Endothelial cell (in vitro differentiated cells): ENCODE measurements around the gene FANCF. TPM values are rescaled to one million over a fixed set of nuclear protein-coding genes. Genes with fewer than 3 reads are reported as not detected.

Experiments
- DNase-seq: peaks from one replicate; pipeline ENCODE4 v3.0.0; 2021; ENCODE audit warnings: low spot score
- H3K27ac Mint-ChIP-seq: one replicate; pipeline ENCODE4 v1.8.0; 2021; ENCODE audit warnings: mixed read lengths, inconsistent platforms; ENCODE audit not compliant: unreplicated experiment
- H3K27me3 Mint-ChIP-seq: one replicate; pipeline ENCODE4 v1.8.0; 2021; ENCODE audit warnings: mild to moderate bottlenecking, moderate library complexity, mixed read lengths, inconsistent platforms; ENCODE audit not compliant: unreplicated experiment
- H3K36me3 Mint-ChIP-seq: one replicate; pipeline ENCODE4 v1.8.0; 2021; ENCODE audit warnings: mild to moderate bottlenecking, low read depth, mixed read lengths, inconsistent platforms; ENCODE audit not compliant: unreplicated experiment
- H3K4me1 Mint-ChIP-seq: one replicate; pipeline ENCODE4 v1.8.0; 2021; ENCODE audit warnings: mild to moderate bottlenecking, mixed read lengths, inconsistent platforms; ENCODE audit not compliant: unreplicated experiment
- H3K4me3 Mint-ChIP-seq: one replicate; pipeline ENCODE4 v1.8.0; 2021; ENCODE audit warnings: mild to moderate bottlenecking, mixed read lengths, inconsistent platforms; ENCODE audit not compliant: unreplicated experiment
- H3K9me3 Mint-ChIP-seq: one replicate; pipeline ENCODE4 v1.8.0; 2021; ENCODE audit warnings: mixed read lengths, inconsistent platforms; ENCODE audit not compliant: unreplicated experiment
- total RNA-seq: library from RNA; stranded (reverse); fragmentation: NEBNext Ultra II Directional; extraction: Animal tissue kit (Norgen Biotek cat#: 25700); gene quantifications from one replicate; pipeline ENCODE4 v1.2.1, GENCODE V29; 2021; ENCODE audit not compliant: unreplicated experiment
- TF ChIP-seq, protein P1 (sequence below): fragments of 200-600 bp; sonication (generic); IDR thresholded peaks from one replicate; pipeline ENCODE4 v1.5.0; 2021; ENCODE audit warnings: antibody characterized with exemption; ENCODE audit not compliant: unreplicated experiment

The FANCF gene
- total RNA-seq, 1 donor from 2014 or later, result 9.3 TPM

- Mint-ChIP-seq H3K4me1 (no peaks in the 10 kb centered on the region), H3K27me3 (no peaks in the 10 kb centered on the region), H3K36me3 (no peaks in the 10 kb centered on the region), H3K27ac (no peak overlapping the region), H3K9me3 (no peaks in the 10 kb centered on the region), H3K4me3 (no peak overlapping the region)
- TF ChIP-seq, protein P1, sequence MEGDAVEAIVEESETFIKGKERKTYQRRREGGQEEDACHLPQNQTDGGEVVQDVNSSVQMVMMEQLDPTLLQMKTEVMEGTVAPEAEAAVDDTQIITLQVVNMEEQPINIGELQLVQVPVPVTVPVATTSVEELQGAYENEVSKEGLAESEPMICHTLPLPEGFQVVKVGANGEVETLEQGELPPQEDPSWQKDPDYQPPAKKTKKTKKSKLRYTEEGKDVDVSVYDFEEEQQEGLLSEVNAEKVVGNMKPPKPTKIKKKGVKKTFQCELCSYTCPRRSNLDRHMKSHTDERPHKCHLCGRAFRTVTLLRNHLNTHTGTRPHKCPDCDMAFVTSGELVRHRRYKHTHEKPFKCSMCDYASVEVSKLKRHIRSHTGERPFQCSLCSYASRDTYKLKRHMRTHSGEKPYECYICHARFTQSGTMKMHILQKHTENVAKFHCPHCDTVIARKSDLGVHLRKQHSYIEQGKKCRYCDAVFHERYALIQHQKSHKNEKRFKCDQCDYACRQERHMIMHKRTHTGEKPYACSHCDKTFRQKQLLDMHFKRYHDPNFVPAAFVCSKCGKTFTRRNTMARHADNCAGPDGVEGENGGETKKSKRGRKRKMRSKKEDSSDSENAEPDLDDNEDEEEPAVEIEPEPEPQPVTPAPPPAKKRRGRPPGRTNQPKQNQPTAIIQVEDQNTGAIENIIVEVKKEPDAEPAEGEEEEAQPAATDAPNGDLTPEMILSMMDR, result no peak
- DNase-seq, result no peak
Observed at GRCh38 chr11:22597062-22597461, 28.6 kb downstream of the FANCF start.

- TF ChIP-seq, protein P1, result no peak
- peaks cover 2% of the 10 kb centered on the region for H3K27me3 Mint-ChIP-seq
- H3K27ac Mint-ChIP-seq, result no peak overlapping the region
- no peaks in the 10 kb centered on the region for H3K4me1 Mint-ChIP-seq
- no peaks in the 10 kb centered on the region for H3K36me3 Mint-ChIP-seq
- DNase-seq, result no peak
- H3K9me3 Mint-ChIP-seq, result no peaks in the 10 kb centered on the region
- H3K4me3 Mint-ChIP-seq, result no peak overlapping the region
Observed at GRCh38 chr11:22584976-22585375, 40.6 kb downstream of the FANCF start.

- DNase-seq, result no peak
- H3K36me3 Mint-ChIP-seq, result no peaks in the 10 kb centered on the region
- TF ChIP-seq, protein P1, result no peak
- no peaks in the 10 kb centered on the region for H3K4me1 Mint-ChIP-seq
- H3K27me3 Mint-ChIP-seq, result peaks cover 2% of the 10 kb centered on the region
- H3K4me3 Mint-ChIP-seq, result no peak overlapping the region
- no peak overlapping the region for H3K27ac Mint-ChIP-seq
- H3K9me3 Mint-ChIP-seq, result no peaks in the 10 kb centered on the region
Observed at GRCh38 chr11:22583963-22584492, 41.6 kb downstream of the FANCF start.

DNA sequence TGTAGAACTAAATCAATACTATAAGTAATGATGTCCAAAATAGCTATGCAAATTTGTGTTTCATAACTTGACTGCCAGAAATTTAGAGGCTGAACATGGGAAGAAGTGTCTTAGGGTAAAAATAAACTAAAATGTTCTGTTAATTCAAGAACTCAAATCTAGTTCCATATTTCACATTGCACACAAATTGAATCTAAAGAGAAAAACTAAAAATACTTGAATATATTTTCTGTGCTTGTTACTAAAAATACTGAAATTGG, 43.5 kb downstream of the FANCF start:
- H3K27ac Mint-ChIP-seq, result no peak overlapping the region
- DNase-seq, result no peak
- no peaks in the 10 kb centered on the region for H3K9me3 Mint-ChIP-seq
- H3K4me3 Mint-ChIP-seq, result no peak overlapping the region
- H3K27me3 Mint-ChIP-seq, result peaks cover 2% of the 10 kb centered on the region
- TF ChIP-seq, protein P1, result no peak
- no peaks in the 10 kb centered on the region for H3K36me3 Mint-ChIP-seq
- no peaks in the 10 kb centered on the region for H3K4me1 Mint-ChIP-seq

- H3K36me3 Mint-ChIP-seq, result no peaks in the 10 kb centered on the region
- TF ChIP-seq, protein P1, result no peak
- no peak for DNase-seq
- H3K27ac Mint-ChIP-seq, result no peak overlapping the region
- H3K9me3 Mint-ChIP-seq, result no peaks in the 10 kb centered on the region
- H3K27me3 Mint-ChIP-seq, result peaks cover 2% of the 10 kb centered on the region
- no peaks in the 10 kb centered on the region for H3K4me1 Mint-ChIP-seq
- H3K4me3 Mint-ChIP-seq, result no peak overlapping the region
Observed at GRCh38 chr11:22581354-22582150, 44.1 kb downstream of the FANCF start.
